Endothelial cell of umbilical vein (primary cell): ENCODE measurements around the gene MAPT. TPM values are rescaled to one million over a fixed set of nuclear protein-coding genes. Genes with fewer than 3 reads are reported as not detected.
A peak's percentile ranks its signal among the peaks of the same experiment; 100 is the strongest.

ENCODE experiments used
- BruUV-seq: library from RNA; stranded (reverse); fragments of 400-500 nt; replicated peaks from 2 replicates; lab custom pipeline; 2021; lab: Mats Ljungman, UMichigan
- CTCF ChIA-PET: fragments of 300-600, 350-600 bp; sonication (Branson Sonifier 250); formaldehyde crosslinking; loops from one replicate; lab custom pipeline; 2021; ENCODE audit warnings: antibody characterized with exemption, inconsistent platforms; lab: Charles Lee
- POLR2A ChIA-PET: fragments of 300-600, 350-600 bp; sonication (Branson Sonifier 250); formaldehyde crosslinking; loops from one replicate; lab custom pipeline; 2021; ENCODE audit warnings: antibody characterized with exemption, inconsistent platforms; lab: Charles Lee
- DNase-seq: peaks from one replicate; pipeline ENCODE4 v3.0.0-alpha.2; 2011; ENCODE audit warnings: low read depth, low spot score
- FAIRE-seq: peaks from 2 replicates; lab custom pipeline; 2011; peaks lifted over from hg19 to GRCh38; lab: Jason Lieb, UNC
- H2AFZ ChIP-seq: 2 replicates; pipeline ENCODE4 v1.6.0; 2012; ENCODE audit warnings: low read depth, low read length, control low read depth, inconsistent platforms
- H3K27ac ChIP-seq: 2 replicates; pipeline ENCODE4 v1.5.1; 2011; ENCODE audit warnings: low read depth, mild to moderate bottlenecking, control low read depth, low read length, moderate library complexity; ENCODE audit not compliant: insufficient read depth
- H3K27me3 ChIP-seq, 2 experiments: 2 replicates each; pipeline versions ENCODE4 v1.6.0 to v1.6.1; 2011; ENCODE audit warnings: low read length in 2 of 2, mixed read lengths in 1 of 2; ENCODE audit not compliant: control insufficient read depth in 2 of 2, insufficient read depth in 2 of 2
- H3K36me3 ChIP-seq, 2 experiments: 2 replicates in 1 of 2; 3 replicates in 1 of 2; pipeline ENCODE4 v1.5.1; 2011; ENCODE audit warnings: low read length in 2 of 2, mild to moderate bottlenecking in 1 of 2, moderate library complexity in 1 of 2; ENCODE audit not compliant: control insufficient read depth in 2 of 2, insufficient read depth in 2 of 2; ENCODE audit errors: extremely low read depth in 1 of 2
- H3K4me1 ChIP-seq: 3 replicates; pipeline ENCODE4 v1.5.1; 2011; ENCODE audit warnings: mild to moderate bottlenecking, low read length; ENCODE audit not compliant: control insufficient read depth, insufficient read depth; ENCODE audit errors: extremely low read depth
- H3K4me2 ChIP-seq: 2 replicates; pipeline ENCODE4 v1.6.1; 2011; ENCODE audit warnings: low read length, control low read depth, mixed read lengths; ENCODE audit not compliant: insufficient read depth
- H3K4me3 ChIP-seq, 3 experiments: fragments of 200-600 bp in 1 of 3; sonication (generic), shearing (Covaris generic) in 1 of 3; replicated peaks in 1 of 3; 2 replicates each; pipeline ENCODE4 v1.5.1; 2011 to 2016; ENCODE audit warnings: control low read depth in 3 of 3, low read length in 3 of 3, mild to moderate bottlenecking in 2 of 3, inconsistent platforms in 1 of 3, low read depth in 1 of 3, moderate library complexity in 1 of 3; ENCODE audit not compliant: insufficient read depth in 1 of 3
- H3K79me2 ChIP-seq: 2 replicates; pipeline ENCODE4 v1.6.0; 2012; ENCODE audit warnings: low read length, inconsistent platforms; ENCODE audit not compliant: control insufficient read depth, insufficient read depth
- H3K9ac ChIP-seq: replicated peaks from 2 replicates; pipeline ENCODE3; 2011; ENCODE audit warnings: low read length, control low read depth; ENCODE audit not compliant: insufficient read depth; ENCODE audit errors: extremely low read depth
- H3K9me1 ChIP-seq: replicated peaks from 3 replicates; pipeline ENCODE4 v1.6.0; 2011; ENCODE audit warnings: mild to moderate bottlenecking, low read length; ENCODE audit not compliant: control insufficient read depth, insufficient read depth; ENCODE audit errors: extremely low read depth
- H3K9me3 ChIP-seq: replicated peaks from 2 replicates; pipeline ENCODE4 v1.5.1; 2012; ENCODE audit warnings: low read length, inconsistent platforms; ENCODE audit not compliant: control insufficient read depth, insufficient read depth
- H4K20me1 ChIP-seq: replicated peaks from 2 replicates; pipeline ENCODE3; 2011; ENCODE audit warnings: mild to moderate bottlenecking, low read length; ENCODE audit not compliant: control insufficient read depth, insufficient read depth; ENCODE audit errors: extremely low read depth
- EZH2 ChIP-seq: IDR thresholded peaks from 2 replicates; pipeline ENCODE4 v1.6.1; 2012; ENCODE audit warnings: borderline replicate concordance, low read depth, mild to moderate bottlenecking, moderate library complexity, low read length, inconsistent platforms; ENCODE audit not compliant: severe bottlenecking
- FOS ChIP-seq: IDR thresholded peaks from 2 replicates; pipeline ENCODE4 v1.6.1; 2011; ENCODE audit warnings: mild to moderate bottlenecking, low read length, moderate library complexity, borderline replicate concordance; ENCODE audit not compliant: insufficient read depth
- GATA2 ChIP-seq: IDR thresholded peaks from 2 replicates; pipeline ENCODE4 v1.7.0; 2011; ENCODE audit warnings: low read depth, mild to moderate bottlenecking, moderate library complexity, mixed read lengths, low read length; ENCODE audit not compliant: insufficient read length, insufficient read depth
- JUN ChIP-seq: IDR thresholded peaks from 2 replicates; pipeline ENCODE4 v1.6.1; 2011; ENCODE audit warnings: borderline replicate concordance, low read depth; ENCODE audit not compliant: insufficient read length, insufficient read depth
- MYC ChIP-seq: IDR thresholded peaks from one replicate; pipeline ENCODE4 v1.6.1; 2011; ENCODE audit warnings: mild to moderate bottlenecking, low read depth, low read length
- POLR2A ChIP-seq: IDR thresholded peaks from 2 replicates; pipeline ENCODE4 v1.6.1; 2012; ENCODE audit warnings: low read depth, mild to moderate bottlenecking, control low read depth, low read length
- POLR2AphosphoS5 ChIP-seq: IDR thresholded peaks from 2 replicates; pipeline ENCODE4 v1.6.1; 2012; ENCODE audit warnings: low read depth, mild to moderate bottlenecking, control low read depth, low read length, moderate library complexity; ENCODE audit not compliant: insufficient read depth
- dilution Hi-C: fragments of 300-500 bp; cut with MboI; formaldehyde crosslinking; loops from one replicate; pipeline ENCODE4 v1.15.0; 2019; ENCODE audit warnings: low sequenced_read_pairs; ENCODE audit not compliant: extremely low pct_ligation_motif_present
- intact Hi-C: fragments of 100-400 bp; cut with micrococcal nuclease; formaldehyde crosslinking; loops from one replicate; pipeline ENCODE4 v1.10.0; 2022
- polyA plus RNA-seq, 4 experiments: library from polyadenylated mRNA; depleted of rRNA in 3 of 4; stranded (reverse) in 3 of 4; unstranded in 1 of 4; fragments of >200 nt; gene quantifications; 2 replicates each; pipeline versions ENCODE4 v1.2.1 to v1.2.3, GENCODE V29; 2011 to 2012; ENCODE audit warnings: missing spikeins in 1 of 4
- total RNA-seq: library from RNA; stranded (reverse); gene quantifications from 2 replicates; pipeline ENCODE4 v1.2.3, GENCODE V29; 2021
- TF ChIP-seq, protein P1 (sequence below), 2 donors: IDR thresholded peaks; 1 replicate in 1 of 2; 2 replicates in 1 of 2; pipeline ENCODE4 v1.5.1; 2011; ENCODE audit warnings: low read length in 2 of 2, mild to moderate bottlenecking in 2 of 2, moderate library complexity in 2 of 2, control low read depth in 1 of 2, inconsistent platforms in 1 of 2, low read depth in 1 of 2; ENCODE audit not compliant: insufficient read depth in 1 of 2; ENCODE audit errors: extremely low read depth in 1 of 2
- TF ChIP-seq, protein P2 (sequence below): IDR thresholded peaks from 2 replicates; pipeline ENCODE4 v1.6.1; 2011; ENCODE audit not compliant: insufficient read depth, insufficient read length

The MAPT gene
- total and polyA plus RNA-seq, 2 donors (not counting 3 experiments of a cell fraction or from before 2014, with no cell fraction given), result 0.04 to 0.51 TPM

DNA sequence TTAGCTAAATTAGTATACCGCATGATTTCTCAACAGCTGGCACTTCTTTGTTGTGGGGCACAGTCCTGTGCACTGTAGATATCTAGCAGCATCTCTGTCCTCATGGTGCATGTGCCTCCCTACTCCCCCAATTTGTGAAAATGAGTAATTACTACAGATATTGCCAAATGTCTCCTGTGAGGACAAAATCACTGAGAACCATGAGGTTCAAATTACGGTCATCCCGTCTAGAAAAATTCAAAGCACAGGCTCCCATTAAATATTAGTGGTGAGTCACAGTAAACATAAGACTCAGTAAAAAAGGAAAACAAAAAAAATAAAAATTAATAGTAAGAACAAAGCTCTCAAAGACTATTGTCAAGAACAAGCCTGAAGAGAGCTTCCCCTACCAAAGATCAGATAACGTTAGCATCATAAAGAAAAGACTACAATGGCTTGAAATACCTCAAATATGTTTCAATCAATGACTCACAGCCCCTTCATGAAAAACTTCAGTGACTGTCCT lies 162.5 kb downstream of the MAPT start:
- Histone ChIP-seq H3K9me1 (no peaks in the 10 kb centered on the region), H3K79me2 (peaks cover 21% of the 10 kb centered on the region), H3K9ac (peak overlapping the region; percentile 54), H2AFZ (no peak overlapping the region), H3K9me3 (no peaks in the 10 kb centered on the region), H3K36me3 (peaks cover 2% of the 10 kb centered on the region in 2 experiments), H3K4me3 (peak overlapping the region in 1 of 3 experiments; percentile 18), H3K4me1 (peaks cover 22% of the 10 kb centered on the region), H3K27me3 (no peaks in the 10 kb centered on the region), H3K27ac (peak overlapping the region; percentile 87), H3K4me2 (peak overlapping the region; percentile 73), H4K20me1 (no peaks in the 10 kb centered on the region)
- POLR2A ChIA-PET, result no interaction called here
- CTCF ChIA-PET, result interaction anchor here (0.6 to 4.9 kb wide), 15 partner anchors 10 to 897 kb away, joined by 3 to 98 read pairs (median 3); partner anchors contain the start of gene KANSL1
- BruUV-seq, result no TSS peak
- FAIRE-seq (peak; percentile 40), DNase-seq (peak; percentile 84)
- no peak for TF ChIP-seq EZH2
- TF ChIP-seq MYC, result no peak
- no peak for TF ChIP-seq POLR2AphosphoS5
- TF ChIP-seq POLR2A, result no peak
- TF ChIP-seq, protein P1, sequence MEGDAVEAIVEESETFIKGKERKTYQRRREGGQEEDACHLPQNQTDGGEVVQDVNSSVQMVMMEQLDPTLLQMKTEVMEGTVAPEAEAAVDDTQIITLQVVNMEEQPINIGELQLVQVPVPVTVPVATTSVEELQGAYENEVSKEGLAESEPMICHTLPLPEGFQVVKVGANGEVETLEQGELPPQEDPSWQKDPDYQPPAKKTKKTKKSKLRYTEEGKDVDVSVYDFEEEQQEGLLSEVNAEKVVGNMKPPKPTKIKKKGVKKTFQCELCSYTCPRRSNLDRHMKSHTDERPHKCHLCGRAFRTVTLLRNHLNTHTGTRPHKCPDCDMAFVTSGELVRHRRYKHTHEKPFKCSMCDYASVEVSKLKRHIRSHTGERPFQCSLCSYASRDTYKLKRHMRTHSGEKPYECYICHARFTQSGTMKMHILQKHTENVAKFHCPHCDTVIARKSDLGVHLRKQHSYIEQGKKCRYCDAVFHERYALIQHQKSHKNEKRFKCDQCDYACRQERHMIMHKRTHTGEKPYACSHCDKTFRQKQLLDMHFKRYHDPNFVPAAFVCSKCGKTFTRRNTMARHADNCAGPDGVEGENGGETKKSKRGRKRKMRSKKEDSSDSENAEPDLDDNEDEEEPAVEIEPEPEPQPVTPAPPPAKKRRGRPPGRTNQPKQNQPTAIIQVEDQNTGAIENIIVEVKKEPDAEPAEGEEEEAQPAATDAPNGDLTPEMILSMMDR (IDR thresholded peaks at IDR 0.05; ENCODE audit: extremely low read depth in 1 of 2, insufficient read depth in 1 of 2, low read depth in 1 of 2, low read length in 2 of 2), result no peak
- TF ChIP-seq JUN, result peak; percentile 72
- TF ChIP-seq, protein P2, sequence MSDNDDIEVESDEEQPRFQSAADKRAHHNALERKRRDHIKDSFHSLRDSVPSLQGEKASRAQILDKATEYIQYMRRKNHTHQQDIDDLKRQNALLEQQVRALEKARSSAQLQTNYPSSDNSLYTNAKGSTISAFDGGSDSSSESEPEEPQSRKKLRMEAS, result no peak
- TF ChIP-seq FOS, result peak; percentile 42
- peak; percentile 54 for TF ChIP-seq GATA2
- intact Hi-C loops (loop anchor here (1.0 to 5.0 kb wide), 2 partner anchors 50 to 135 kb away; no protein-coding TSS in a partner anchor), dilution Hi-C loops (no loop called here)
